Neuronal stem cell (in vitro differentiated cells): ENCODE data around the gene JAKMIP1.

Source experiments
- DNase-seq: peaks from one replicate; pipeline ENCODE4 v3.0.0-alpha.2; 2013; ENCODE audit warnings: low spot score
- H2AFZ ChIP-seq: one replicate; pipeline ENCODE4 v1.6.1; 2013; ENCODE audit warnings: mild to moderate bottlenecking, low read length, inconsistent platforms
- H2AK5ac ChIP-seq: 2 replicates; pipeline ENCODE4 v1.6.1; 2013; ENCODE audit warnings: low read depth, mild to moderate bottlenecking, inconsistent platforms, low read length, moderate library complexity, mixed read lengths
- H2BK120ac ChIP-seq: 2 replicates; pipeline ENCODE4 v1.6.1; 2013; ENCODE audit warnings: low read depth, mild to moderate bottlenecking, inconsistent platforms, low read length, moderate library complexity, mixed read lengths
- H2BK12ac ChIP-seq: one replicate; pipeline ENCODE4 v1.6.1; 2013; ENCODE audit warnings: low read length, inconsistent platforms
- H2BK15ac ChIP-seq: 2 replicates; pipeline ENCODE4 v1.6.1; 2013; ENCODE audit warnings: mild to moderate bottlenecking, low read length, inconsistent platforms, mixed read lengths
- H2BK5ac ChIP-seq: one replicate; pipeline ENCODE4 v1.6.1; 2013; ENCODE audit warnings: inconsistent platforms, mild to moderate bottlenecking, low read length, moderate library complexity
- H3K14ac ChIP-seq: one replicate; pipeline ENCODE4 v1.6.1; 2013; ENCODE audit warnings: low read length, inconsistent platforms
- H3K18ac ChIP-seq: 2 replicates; pipeline ENCODE4 v1.6.1; 2013; ENCODE audit warnings: low read length, inconsistent platforms
- H3K23ac ChIP-seq: 2 replicates; pipeline ENCODE4 v1.6.1; 2013; ENCODE audit warnings: low read depth, mild to moderate bottlenecking, mixed read lengths, low read length, inconsistent platforms; ENCODE audit not compliant: poor library complexity
- H3K27ac ChIP-seq: replicated peaks from 3 replicates; pipeline ENCODE4 v1.5.1; 2013; ENCODE audit warnings: low read length, inconsistent platforms
- H3K27me3 ChIP-seq, 3 experiments: 2 replicates each; pipeline ENCODE4 v1.6.1; 2013; ENCODE audit warnings: low read length in 3 of 3, mild to moderate bottlenecking in 2 of 3, inconsistent platforms in 1 of 3, low read depth in 1 of 3, mixed read lengths in 1 of 3, moderate library complexity in 1 of 3; ENCODE audit not compliant: control insufficient read depth in 3 of 3, insufficient read depth in 3 of 3
- H3K36me3 ChIP-seq, 2 donors: replicated peaks in 1 of 2; 2 replicates each; pipeline ENCODE4 v1.6.1; 2013; ENCODE audit warnings: low read length in 2 of 2; ENCODE audit not compliant: control insufficient read depth in 2 of 2, insufficient read depth in 2 of 2
- H3K4ac ChIP-seq: 2 replicates; pipeline ENCODE4 v1.6.1; 2013; ENCODE audit warnings: inconsistent platforms, mild to moderate bottlenecking, low read length, moderate library complexity
- H3K4me1 ChIP-seq, 2 donors: 1 replicate in 1 of 2; 2 replicates in 1 of 2; pipeline ENCODE4 v1.6.1; 2013; ENCODE audit warnings: low read length in 2 of 2, low read depth in 1 of 2; ENCODE audit not compliant: control insufficient read depth in 2 of 2, insufficient read depth in 1 of 2
- H3K4me2 ChIP-seq: one replicate; pipeline ENCODE4 v1.6.1; 2013; ENCODE audit warnings: mild to moderate bottlenecking, low read length, inconsistent platforms; ENCODE audit not compliant: insufficient read depth, poor library complexity, severe bottlenecking
- H3K4me3 ChIP-seq, 2 donors: 2 replicates each; pipeline ENCODE4 v1.5.1; 2013; ENCODE audit warnings: low read length in 2 of 2, mild to moderate bottlenecking in 2 of 2, inconsistent platforms in 1 of 2, moderate library complexity in 1 of 2
- H3K79me1 ChIP-seq: one replicate; pipeline ENCODE4 v1.6.1; 2013; ENCODE audit warnings: low read depth, mild to moderate bottlenecking, inconsistent platforms, low read length, moderate library complexity
- H3K9ac ChIP-seq: one replicate; pipeline ENCODE4 v1.6.1; 2013; ENCODE audit warnings: mild to moderate bottlenecking, low read depth, low read length, inconsistent platforms; ENCODE audit not compliant: poor library complexity
- H3K9me3 ChIP-seq, 2 donors: replicated peaks in 1 of 2; 2 replicates each; pipeline versions ENCODE3 to v1.6.1; 2013; ENCODE audit warnings: low read length in 2 of 2, mild to moderate bottlenecking in 2 of 2, inconsistent platforms in 1 of 2, low read depth in 1 of 2, mixed read lengths in 1 of 2, moderate library complexity in 1 of 2; ENCODE audit not compliant: control insufficient read depth in 2 of 2, insufficient read depth in 1 of 2
- H4K8ac ChIP-seq: one replicate; pipeline ENCODE4 v1.6.1; 2013; ENCODE audit warnings: low read depth, mild to moderate bottlenecking, inconsistent platforms, low read length, moderate library complexity
- H4K91ac ChIP-seq: one replicate; pipeline ENCODE4 v1.6.1; 2013; ENCODE audit warnings: low read length, low read depth, mild to moderate bottlenecking, inconsistent platforms; ENCODE audit not compliant: poor library complexity
- WGBS, 2 donors: extraction: QIAGEN DNeasy Blood & Tissue Kit; methylation state at CpG; one replicate each; pipeline ENCODE4 v1.1.7; 2013; ENCODE audit warnings: missing lambda C conversion rate in 2 of 2, mixed read lengths in 1 of 2; ENCODE audit not compliant: insufficient read length in 2 of 2, insufficient replicate concordance in 1 of 2; ENCODE audit errors: extremely low coverage in 2 of 2; 5-methylcytosine and 5-hydroxymethylcytosine counted together

The JAKMIP1 gene

GRCh38 chr4:6047130-6047673 lies 153.1 kb downstream of the JAKMIP1 start:
- no peak overlapping the region for H2BK12ac ChIP-seq
- peaks cover 0 to 1% of the 10 kb centered on the region in 2 donors for H3K9me3 ChIP-seq
- no peak overlapping the region for H3K9ac ChIP-seq
- peak overlapping the region; percentile 19 for H3K18ac ChIP-seq
- no peak overlapping the region for H2BK120ac ChIP-seq
- no peak overlapping the region for H3K23ac ChIP-seq
- WGBS, 2 donors = no CpG with 5 or more reads among the region's 15 CpGs
- no peak overlapping the region for H3K4me3 ChIP-seq
- H3K4me1 ChIP-seq = peaks cover 0 to 2% of the 10 kb centered on the region in 2 donors
- no peak overlapping the region for H2BK15ac ChIP-seq
- H4K8ac ChIP-seq = no peak overlapping the region
- DNase-seq = no peak
- H2BK5ac ChIP-seq = no peak overlapping the region
- no peak overlapping the region for H3K27ac ChIP-seq
- H3K27me3 ChIP-seq = peaks cover 0 to 29% (median 2%) of the 10 kb centered on the region in 3 experiments
- no peak overlapping the region for H4K91ac ChIP-seq
- no peak overlapping the region for H3K4ac ChIP-seq
- H2AK5ac ChIP-seq = no peak overlapping the region
- H3K4me2 ChIP-seq = no peak overlapping the region
- no peak overlapping the region for H2AFZ ChIP-seq
- peak overlapping the region; percentile 75 for H3K14ac ChIP-seq
- no peaks in the 10 kb centered on the region for H3K36me3 ChIP-seq
- H3K79me1 ChIP-seq = no peaks in the 10 kb centered on the region

- DNase-seq = no peak
- Histone ChIP-seq H2AK5ac (peak overlapping the region; percentile 60), H3K18ac (peak overlapping the region; percentile 32), H3K14ac (peak overlapping the region; percentile 75), H3K4me1 (peaks cover 0 to 2% of the 10 kb centered on the region in 2 donors), H3K27me3 (peaks cover 0 to 35% (median 2%) of the 10 kb centered on the region in 3 experiments), H3K23ac (peak overlapping the region; percentile 67), H4K91ac (no peak overlapping the region), H3K79me1 (no peaks in the 10 kb centered on the region), H4K8ac (no peak overlapping the region), H2AFZ (no peak overlapping the region), H3K4me3 (no peak overlapping the region), H2BK15ac (no peak overlapping the region), H3K4ac (no peak overlapping the region), H3K4me2 (no peak overlapping the region), H2BK5ac (no peak overlapping the region), H2BK12ac (no peak overlapping the region), H3K9ac (peak overlapping the region; percentile 52), H3K36me3 (no peaks in the 10 kb centered on the region), H3K27ac (no peak overlapping the region), H3K9me3 (peaks cover 0 to 1% of the 10 kb centered on the region in 2 donors), H2BK120ac (no peak overlapping the region)
- no CpG with 5 or more reads among the region's 14 CpGs for WGBS, 2 donors
Measured at GRCh38 chr4:6046526-6047129, 153.7 kb downstream of the JAKMIP1 start.

- Histone ChIP-seq H3K27me3 (peaks cover 0 to 27% (median 2%) of the 10 kb centered on the region in 3 experiments), H4K8ac (no peak overlapping the region), H3K79me1 (no peaks in the 10 kb centered on the region), H4K91ac (no peak overlapping the region), H3K27ac (no peak overlapping the region), H3K4me2 (no peak overlapping the region), H3K14ac (no peak overlapping the region), H3K36me3 (no peaks in the 10 kb centered on the region), H3K4me1 (no peaks in the 10 kb centered on the region), H2BK15ac (no peak overlapping the region), H2AK5ac (no peak overlapping the region), H3K18ac (peak overlapping the region; percentile 71), H2BK12ac (no peak overlapping the region), H2AFZ (no peak overlapping the region), H2BK120ac (no peak overlapping the region), H3K4ac (no peak overlapping the region), H2BK5ac (no peak overlapping the region), H3K9me3 (peaks cover 0 to 3% of the 10 kb centered on the region in 2 donors), H3K4me3 (no peak overlapping the region), H3K23ac (no peak overlapping the region), H3K9ac (no peak overlapping the region)
- DNase-seq = no peak
- WGBS, 2 donors = no CpG with 5 or more reads among the region's 9 CpGs
Measured at GRCh38 chr4:6044805-6045204, 155.5 kb downstream of the JAKMIP1 start.

GRCh38 chr4:6044276-6044675 lies 156.1 kb downstream of the JAKMIP1 start:
- Histone ChIP-seq H2BK5ac (no peak overlapping the region), H3K14ac (no peak overlapping the region), H2BK120ac (no peak overlapping the region), H3K4me1 (no peaks in the 10 kb centered on the region), H3K79me1 (no peaks in the 10 kb centered on the region), H3K4ac (no peak overlapping the region), H3K23ac (no peak overlapping the region), H3K9ac (no peak overlapping the region), H2BK15ac (no peak overlapping the region), H3K9me3 (peaks cover 0 to 3% of the 10 kb centered on the region in 2 donors), H3K36me3 (no peaks in the 10 kb centered on the region), H2AFZ (no peak overlapping the region), H4K91ac (no peak overlapping the region), H3K27me3 (peaks cover 0 to 31% (median 2%) of the 10 kb centered on the region in 3 experiments), H3K18ac (no peak overlapping the region), H2AK5ac (no peak overlapping the region), H2BK12ac (no peak overlapping the region), H3K4me2 (no peak overlapping the region), H3K4me3 (no peak overlapping the region), H4K8ac (no peak overlapping the region), H3K27ac (no peak overlapping the region)
- DNase-seq = no peak
- WGBS, 2 donors = no CpG with 5 or more reads among the region's 9 CpGs
